ENCODE results near the gene DUSP23. TPM values are rescaled to one million over a fixed set of nuclear protein-coding genes. Genes with fewer than 3 reads are reported as not detected.

Gene DUSP23
- polyA plus RNA-seq, 3 donors: 37.3 to 136 (median 97.8) TPM

GRCh38 chr1:159791031-159791430 is 10.3 kb downstream of the DUSP23 start:
- no peaks in the 10 kb centered on the region for H3K4me1 ChIP-seq (ENCODE audit: control insufficient read depth in 1 of 2, insufficient read depth in 2 of 2, low read length in 2 of 2)
- H2AFZ ChIP-seq (ENCODE audit: insufficient read depth, low read depth, low read length, poor library complexity, severe bottlenecking): no peak overlapping the region
- Mint-ChIP-seq H3K36me3 (no peaks in the 10 kb centered on the region), H3K4me3 (no peak overlapping the region), H3K4me1 (no peaks in the 10 kb centered on the region), H3K27ac (no peak overlapping the region), H3K27me3 (ENCODE audit: low read depth in 3 of 3) (peaks cover 0 to 10% (median 5%) of the 10 kb centered on the region in 3 donors), H3K9me3 (no peaks in the 10 kb centered on the region)
- H3K9ac ChIP-seq (ENCODE audit: insufficient read depth, low read length, poor library complexity, severe bottlenecking): no peak overlapping the region
- H3K4me3 ChIP-seq (replicated peaks in 1 of 3; ENCODE audit: low read depth in 2 of 3, low read length in 3 of 3): no peak overlapping the region
- H3K27me3 ChIP-seq (ENCODE audit: control insufficient read depth in 2 of 2, insufficient read depth in 2 of 2, low read length in 2 of 2): peaks cover 0 to 11% of the 10 kb centered on the region in 2 donors
- no peak for TF ChIP-seq CTCF (IDR thresholded peaks at IDR 0.05)
- no peak overlapping the region for H3K4me2 ChIP-seq (replicated peaks; ENCODE audit: extremely low read depth, low read length, poor library complexity, severe bottlenecking)
- no peaks in the 10 kb centered on the region for H3K36me3 ChIP-seq (replicated peaks in 1 of 2; ENCODE audit: control insufficient read depth in 1 of 2, insufficient read depth in 2 of 2, low read length in 2 of 2)
- no peaks in the 10 kb centered on the region for H4K20me1 ChIP-seq (ENCODE audit: insufficient read depth, low read length)
- H3K79me2 ChIP-seq (ENCODE audit: insufficient read depth, low read length): no peaks in the 10 kb centered on the region
- DNase-seq: no peak
- 50% methylated on average over 3 of the region's 3 CpGs for WGBS (ENCODE audit: insufficient coverage)
- no peaks in the 10 kb centered on the region for H3K9me3 ChIP-seq (replicated peaks in 1 of 2; ENCODE audit: control insufficient read depth in 1 of 2, insufficient read depth in 1 of 2, low read length in 2 of 2)
- H3K27ac ChIP-seq (ENCODE audit: low read depth in 1 of 2, low read length in 2 of 2): no peak overlapping the region
- intact Hi-C loops (cut with micrococcal nuclease): no loop called here

- Histone ChIP-seq H3K4me3 (replicated peaks in 1 of 3; ENCODE audit: low read depth in 2 of 3, low read length in 3 of 3) (no peak overlapping the region), H2AFZ (ENCODE audit: insufficient read depth, low read depth, low read length, poor library complexity, severe bottlenecking) (no peak overlapping the region), H3K4me1 (ENCODE audit: control insufficient read depth in 1 of 2, insufficient read depth in 2 of 2, low read length in 2 of 2) (no peaks in the 10 kb centered on the region), H3K27ac (ENCODE audit: low read depth in 1 of 2, low read length in 2 of 2) (no peak overlapping the region), H3K9ac (ENCODE audit: insufficient read depth, low read length, poor library complexity, severe bottlenecking) (no peak overlapping the region), H3K27me3 (ENCODE audit: control insufficient read depth in 2 of 2, insufficient read depth in 2 of 2, low read length in 2 of 2) (peaks cover 0 to 11% of the 10 kb centered on the region in 2 donors), H3K36me3 (replicated peaks in 1 of 2; ENCODE audit: control insufficient read depth in 1 of 2, insufficient read depth in 2 of 2, low read length in 2 of 2) (no peaks in the 10 kb centered on the region), H3K79me2 (ENCODE audit: insufficient read depth, low read length) (no peaks in the 10 kb centered on the region), H3K4me2 (replicated peaks; ENCODE audit: extremely low read depth, low read length, poor library complexity, severe bottlenecking) (no peak overlapping the region), H3K9me3 (replicated peaks in 1 of 2; ENCODE audit: control insufficient read depth in 1 of 2, insufficient read depth in 1 of 2, low read length in 2 of 2) (no peaks in the 10 kb centered on the region), H4K20me1 (ENCODE audit: insufficient read depth, low read length) (no peaks in the 10 kb centered on the region)
- no peaks in the 10 kb centered on the region for H3K36me3 Mint-ChIP-seq
- no peak for TF ChIP-seq CTCF (IDR thresholded peaks at IDR 0.05)
- no peak overlapping the region for H3K4me3 Mint-ChIP-seq
- no peak overlapping the region for H3K27ac Mint-ChIP-seq
- no peaks in the 10 kb centered on the region for H3K9me3 Mint-ChIP-seq
- H3K4me1 Mint-ChIP-seq: no peaks in the 10 kb centered on the region
- intact Hi-C loops (cut with micrococcal nuclease): no loop called here
- H3K27me3 Mint-ChIP-seq (ENCODE audit: low read depth in 3 of 3): peaks cover 0 to 10% (median 5%) of the 10 kb centered on the region in 3 donors
- no peak for DNase-seq
- 38% methylated on average over 3 of the region's 3 CpGs for WGBS (ENCODE audit: insufficient coverage)
Measured at GRCh38 chr1:159791461-159791860, 10.7 kb downstream of the DUSP23 start.

Measured in CD14-positive monocyte (primary cell).